Measurements from ENCODE around the gene FGFRL1.
A peak's percentile ranks its signal among the peaks of the same experiment; 100 is the strongest.
"Not testable (repeated sequence)": the region's sequence is repeated elsewhere in the genome, so short reads cannot be mapped to it uniquely, and the experiment has no call there.

The FGFRL1 gene

GRCh38 chr4:973431-974397 lies 37.7 kb upstream of the FGFRL1 start, which contains the start of gene DGKQ:
Gene DGKQ (minus strand): TSS chr4:973569. CDS start chr4:973482, 87 bp downstream.
- peak; percentile 87 for DNase-seq

DNA sequence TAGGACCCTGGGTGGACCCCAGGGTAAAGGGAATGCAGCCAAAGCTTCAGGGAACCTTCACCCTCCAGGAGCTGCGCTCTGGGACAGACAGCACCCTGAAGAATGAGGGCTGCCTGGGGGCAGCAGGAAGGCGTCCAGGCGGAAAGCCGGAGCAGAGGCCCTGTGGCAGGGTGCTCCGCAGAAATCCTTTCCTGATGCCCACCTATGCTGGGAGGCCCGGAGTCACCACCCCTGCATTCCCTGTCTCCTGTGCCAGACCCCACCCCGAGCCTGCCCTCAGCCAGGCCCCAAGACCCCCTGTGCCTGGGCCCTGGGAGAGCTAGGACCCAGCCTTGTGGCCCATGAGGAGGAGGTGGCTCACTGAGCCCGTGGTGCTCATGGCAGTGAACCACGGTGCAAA lies 36.8 kb upstream of the FGFRL1 start:
- no peak for DNase-seq

- DNase-seq: not testable (repeated sequence)
Measured at GRCh38 chr4:976016-976415, 35.4 kb upstream of the FGFRL1 start.

GRCh38 chr4:978957-979701 lies 32.3 kb upstream of the FGFRL1 start:
- no peak for DNase-seq

DNA sequence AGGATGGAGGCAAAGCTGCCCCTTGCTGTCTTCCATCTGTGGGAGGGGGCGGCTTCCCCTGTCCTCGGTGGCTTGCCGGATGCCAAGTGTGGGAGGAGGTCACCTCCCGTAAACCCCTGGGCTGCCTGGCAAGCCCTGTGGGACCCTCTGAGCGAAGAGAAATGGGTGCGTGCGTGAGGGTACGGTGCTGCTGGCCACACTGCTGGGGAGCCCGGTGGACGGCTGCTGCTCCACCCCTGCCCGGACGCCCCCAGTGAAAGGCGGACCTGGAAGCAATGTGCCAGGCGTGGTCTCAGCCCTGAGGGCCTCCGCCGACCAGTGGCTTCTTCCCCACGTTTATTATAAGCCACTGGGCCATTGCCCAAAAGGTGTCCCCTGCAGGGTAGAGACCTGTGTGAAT lies 29.1 kb upstream of the FGFRL1 start:
- no peak for DNase-seq

DNA sequence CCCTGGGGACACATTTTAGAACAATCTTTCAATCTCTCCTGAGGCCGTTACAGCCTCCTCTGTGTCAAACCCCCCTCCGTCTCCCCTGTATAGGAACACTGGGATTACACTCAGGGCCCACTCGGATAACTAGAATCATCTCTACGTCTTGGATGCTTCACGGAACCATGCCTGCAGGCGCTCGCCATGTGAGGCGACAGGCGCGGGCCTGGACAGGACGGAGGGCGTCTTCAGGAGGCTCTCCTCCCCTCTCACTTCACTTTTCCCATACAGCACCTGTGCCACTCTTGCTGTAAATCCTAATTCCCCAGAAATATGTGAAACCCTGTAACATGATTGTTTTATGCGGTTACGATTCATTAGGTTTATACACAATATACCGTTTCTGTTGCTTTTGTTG lies 28.6 kb upstream of the FGFRL1 start:
- DNase-seq: no peak

- no peak for DNase-seq
Measured at GRCh38 chr4:984336-985054, 26.9 kb upstream of the FGFRL1 start.

DNA sequence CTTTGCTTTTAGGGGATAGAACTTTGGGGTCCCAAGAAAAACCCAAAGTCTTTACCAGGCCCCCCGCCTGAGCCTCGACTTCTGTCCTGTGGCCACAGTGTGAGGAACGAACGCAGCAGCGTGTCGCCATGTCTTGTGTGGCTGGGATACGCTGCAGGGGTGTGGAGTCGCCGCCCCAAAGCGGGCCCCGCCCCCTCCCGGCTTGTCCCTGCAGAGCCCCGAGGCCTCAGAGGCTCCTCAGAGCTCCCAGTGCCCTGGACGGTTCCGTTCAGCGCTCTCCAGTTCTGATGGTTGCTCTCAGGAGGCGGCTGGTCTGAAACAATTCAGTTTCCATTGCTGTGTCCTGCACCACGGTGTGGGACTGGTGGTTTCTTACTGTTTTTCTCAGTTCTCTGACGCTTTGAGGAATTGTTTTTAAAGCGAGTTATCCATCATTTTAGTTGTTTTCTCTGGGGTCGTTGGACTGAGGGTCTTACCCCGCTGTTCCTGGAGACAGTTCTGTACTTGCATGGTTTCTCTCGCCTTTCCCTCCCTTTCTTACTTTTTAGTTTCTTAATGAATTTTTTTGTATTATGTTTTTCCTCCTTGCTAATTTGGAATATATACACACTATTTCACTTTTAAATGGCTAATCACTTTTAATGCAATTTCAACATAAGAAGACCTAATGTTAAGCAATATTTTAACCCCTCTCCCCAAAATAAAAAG lies 26.1 kb upstream of the FGFRL1 start:
- DNase-seq: peak; percentile 85

- no peak for DNase-seq
Measured at GRCh38 chr4:986428-986878, 25.0 kb upstream of the FGFRL1 start.

DNA sequence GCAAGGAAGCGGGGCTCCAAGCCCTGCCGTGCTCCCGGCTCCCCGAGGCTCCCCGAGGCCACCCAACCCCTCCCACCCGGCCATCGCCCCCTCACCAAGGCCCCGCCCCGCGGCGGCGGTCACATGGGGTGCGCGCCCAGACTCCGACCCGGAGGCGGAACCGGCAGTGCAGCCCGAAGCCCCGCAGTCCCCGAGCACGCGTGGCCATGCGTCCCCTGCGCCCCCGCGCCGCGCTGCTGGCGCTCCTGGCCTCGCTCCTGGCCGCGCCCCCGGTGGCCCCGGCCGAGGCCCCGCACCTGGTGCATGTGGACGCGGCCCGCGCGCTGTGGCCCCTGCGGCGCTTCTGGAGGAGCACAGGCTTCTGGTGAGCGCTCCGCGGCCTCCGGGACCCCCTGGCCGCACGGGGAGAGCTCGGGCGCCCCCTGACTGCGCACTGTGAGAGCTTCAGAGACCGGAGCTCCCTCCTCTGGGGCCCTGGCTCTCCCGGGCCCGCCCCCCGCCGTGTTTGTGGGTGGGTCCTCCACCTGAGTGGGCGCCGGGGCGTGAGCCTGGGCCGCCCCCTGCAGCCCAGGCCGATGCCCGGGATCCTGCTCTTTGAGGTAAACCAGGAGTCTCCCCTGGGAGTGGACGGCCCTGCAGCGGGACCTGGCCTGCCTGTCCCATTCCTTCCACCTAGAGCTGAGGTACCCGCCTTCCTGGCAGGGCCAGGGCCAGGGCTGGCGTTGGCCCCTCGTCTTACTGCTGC lies 24.4 kb upstream of the FGFRL1 start, which contains the start of gene IDUA:
TSS of gene IDUA (plus strand) at position 166 of the 745 bp plus-strand sequence. CDS start at position 207, 41 bp downstream.
- DNase-seq: peak; percentile 88

GRCh38 chr4:987624-988513 lies 23.6 kb upstream of the FGFRL1 start:
- no peak for DNase-seq

- DNase-seq: no peak
Measured at GRCh38 chr4:988726-989721, 22.4 kb upstream of the FGFRL1 start.

DNA sequence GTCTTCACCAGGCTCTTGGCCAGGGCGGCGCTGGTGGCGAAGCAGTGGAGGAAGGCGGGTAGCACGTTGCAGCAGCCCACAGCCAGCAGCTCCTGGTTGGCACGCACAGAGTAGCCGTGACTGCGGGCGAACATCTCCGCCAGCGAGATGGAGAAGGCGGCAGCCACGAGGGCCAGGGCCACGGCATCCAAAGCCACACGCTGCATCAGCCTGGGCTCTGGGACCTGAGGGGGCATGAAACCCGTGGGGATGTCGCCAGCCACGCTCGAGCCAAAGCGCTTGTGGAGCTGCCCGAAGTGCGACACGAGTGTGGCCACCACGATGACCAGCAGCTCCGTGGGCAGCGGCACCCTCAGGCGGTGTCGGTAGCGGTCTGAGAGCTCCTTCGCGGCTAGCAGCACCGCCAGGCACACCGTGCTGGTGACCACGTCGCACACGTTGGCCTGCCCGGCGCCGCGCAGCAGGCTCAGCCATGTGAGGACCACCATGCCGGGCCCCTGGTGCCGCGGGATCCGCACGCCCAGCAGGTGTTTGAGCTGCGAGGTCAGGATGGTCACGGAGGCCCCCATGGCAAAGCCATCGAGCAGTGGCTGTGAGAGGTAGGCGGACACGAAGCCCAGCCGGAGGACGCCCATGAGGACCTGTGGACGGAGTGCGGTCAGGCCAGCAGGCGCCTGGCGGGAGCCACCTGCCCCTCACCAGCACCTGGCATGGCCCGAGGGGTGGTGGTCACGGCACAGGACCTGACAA lies 21.5 kb upstream of the FGFRL1 start:
- no peak for DNase-seq

- DNase-seq: no peak
Measured at GRCh38 chr4:990746-991367, 20.6 kb upstream of the FGFRL1 start.

- DNase-seq: no peak
Measured at GRCh38 chr4:991451-992296, 19.8 kb upstream of the FGFRL1 start.

DNA sequence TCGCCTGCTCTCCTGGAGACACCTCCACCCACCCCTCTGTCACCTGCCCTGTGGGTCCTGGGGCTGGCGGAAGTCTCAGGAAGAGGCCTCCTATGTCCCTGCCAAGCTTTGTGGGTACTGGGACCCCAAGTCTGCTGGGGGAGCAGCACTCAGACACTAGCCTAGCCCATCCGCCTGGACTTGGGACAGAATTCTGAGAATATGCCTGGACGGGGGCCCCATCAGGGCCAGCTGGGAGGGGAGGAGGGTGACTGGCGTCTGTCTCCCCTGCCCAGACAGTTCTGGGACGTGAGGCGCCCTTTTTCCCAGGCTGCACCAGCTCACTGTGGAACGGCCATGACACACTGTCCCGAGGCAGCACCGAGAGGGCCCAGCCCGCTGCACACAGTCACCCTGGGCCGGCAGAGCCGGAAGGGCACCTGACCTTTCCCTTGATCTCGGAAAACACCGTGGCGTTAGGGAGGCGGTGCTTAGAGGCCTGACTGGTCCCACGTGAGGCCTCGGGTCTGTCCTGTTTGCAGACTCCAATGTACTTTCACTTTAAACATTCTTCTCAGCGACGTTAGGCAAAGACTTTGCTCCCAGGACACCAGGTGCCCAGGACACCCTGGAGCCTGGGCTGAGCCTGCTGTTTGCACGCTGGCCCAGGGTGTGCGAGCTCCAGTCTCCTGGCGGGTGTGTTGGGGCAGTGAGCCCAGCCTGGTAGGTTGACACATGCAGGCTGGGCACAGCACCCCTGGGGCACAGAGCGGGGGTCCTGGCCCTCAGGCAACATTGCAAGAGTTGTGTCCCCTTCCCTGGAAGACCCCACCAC lies 18.9 kb upstream of the FGFRL1 start:
- DNase-seq: no peak

All from activated CD4-positive, alpha-beta T cell treated with anti-CD3 and anti-CD28 coated beads for 48 hours (primary cell).